Neuronal stem cell (in vitro differentiated cells): ENCODE data around the gene SARS2.

Experiments
- DNase-seq: peaks from one replicate; pipeline ENCODE4 v3.0.0-alpha.2; 2013; ENCODE audit warnings: low spot score
- H2AFZ ChIP-seq: one replicate; pipeline ENCODE4 v1.6.1; 2013; ENCODE audit warnings: mild to moderate bottlenecking, low read length, inconsistent platforms
- H2AK5ac ChIP-seq: 2 replicates; pipeline ENCODE4 v1.6.1; 2013; ENCODE audit warnings: low read depth, mild to moderate bottlenecking, inconsistent platforms, low read length, moderate library complexity, mixed read lengths
- H2BK120ac ChIP-seq: 2 replicates; pipeline ENCODE4 v1.6.1; 2013; ENCODE audit warnings: low read depth, mild to moderate bottlenecking, inconsistent platforms, low read length, moderate library complexity, mixed read lengths
- H2BK12ac ChIP-seq: one replicate; pipeline ENCODE4 v1.6.1; 2013; ENCODE audit warnings: low read length, inconsistent platforms
- H2BK15ac ChIP-seq: 2 replicates; pipeline ENCODE4 v1.6.1; 2013; ENCODE audit warnings: mild to moderate bottlenecking, low read length, inconsistent platforms, mixed read lengths
- H2BK5ac ChIP-seq: one replicate; pipeline ENCODE4 v1.6.1; 2013; ENCODE audit warnings: inconsistent platforms, mild to moderate bottlenecking, low read length, moderate library complexity
- H3K14ac ChIP-seq: one replicate; pipeline ENCODE4 v1.6.1; 2013; ENCODE audit warnings: low read length, inconsistent platforms
- H3K18ac ChIP-seq: 2 replicates; pipeline ENCODE4 v1.6.1; 2013; ENCODE audit warnings: low read length, inconsistent platforms
- H3K23ac ChIP-seq: 2 replicates; pipeline ENCODE4 v1.6.1; 2013; ENCODE audit warnings: low read depth, mild to moderate bottlenecking, mixed read lengths, low read length, inconsistent platforms; ENCODE audit not compliant: poor library complexity
- H3K27ac ChIP-seq: replicated peaks from 3 replicates; pipeline ENCODE4 v1.5.1; 2013; ENCODE audit warnings: low read length, inconsistent platforms
- H3K27me3 ChIP-seq, 3 experiments: 2 replicates each; pipeline ENCODE4 v1.6.1; 2013; ENCODE audit warnings: low read length in 3 of 3, mild to moderate bottlenecking in 2 of 3, inconsistent platforms in 1 of 3, low read depth in 1 of 3, mixed read lengths in 1 of 3, moderate library complexity in 1 of 3; ENCODE audit not compliant: control insufficient read depth in 3 of 3, insufficient read depth in 3 of 3
- H3K36me3 ChIP-seq, 2 donors: replicated peaks in 1 of 2; 2 replicates each; pipeline ENCODE4 v1.6.1; 2013; ENCODE audit warnings: low read length in 2 of 2; ENCODE audit not compliant: control insufficient read depth in 2 of 2, insufficient read depth in 2 of 2
- H3K4ac ChIP-seq: 2 replicates; pipeline ENCODE4 v1.6.1; 2013; ENCODE audit warnings: inconsistent platforms, mild to moderate bottlenecking, low read length, moderate library complexity
- H3K4me1 ChIP-seq, 2 donors: 1 replicate in 1 of 2; 2 replicates in 1 of 2; pipeline ENCODE4 v1.6.1; 2013; ENCODE audit warnings: low read length in 2 of 2, low read depth in 1 of 2; ENCODE audit not compliant: control insufficient read depth in 2 of 2, insufficient read depth in 1 of 2
- H3K4me2 ChIP-seq: one replicate; pipeline ENCODE4 v1.6.1; 2013; ENCODE audit warnings: mild to moderate bottlenecking, low read length, inconsistent platforms; ENCODE audit not compliant: insufficient read depth, poor library complexity, severe bottlenecking
- H3K4me3 ChIP-seq, 2 donors: 2 replicates each; pipeline ENCODE4 v1.5.1; 2013; ENCODE audit warnings: low read length in 2 of 2, mild to moderate bottlenecking in 2 of 2, inconsistent platforms in 1 of 2, moderate library complexity in 1 of 2
- H3K79me1 ChIP-seq: one replicate; pipeline ENCODE4 v1.6.1; 2013; ENCODE audit warnings: low read depth, mild to moderate bottlenecking, inconsistent platforms, low read length, moderate library complexity
- H3K9ac ChIP-seq: one replicate; pipeline ENCODE4 v1.6.1; 2013; ENCODE audit warnings: mild to moderate bottlenecking, low read depth, low read length, inconsistent platforms; ENCODE audit not compliant: poor library complexity
- H3K9me3 ChIP-seq, 2 donors: replicated peaks in 1 of 2; 2 replicates each; pipeline versions ENCODE3 to v1.6.1; 2013; ENCODE audit warnings: low read length in 2 of 2, mild to moderate bottlenecking in 2 of 2, inconsistent platforms in 1 of 2, low read depth in 1 of 2, mixed read lengths in 1 of 2, moderate library complexity in 1 of 2; ENCODE audit not compliant: control insufficient read depth in 2 of 2, insufficient read depth in 1 of 2
- H4K8ac ChIP-seq: one replicate; pipeline ENCODE4 v1.6.1; 2013; ENCODE audit warnings: low read depth, mild to moderate bottlenecking, inconsistent platforms, low read length, moderate library complexity
- H4K91ac ChIP-seq: one replicate; pipeline ENCODE4 v1.6.1; 2013; ENCODE audit warnings: low read length, low read depth, mild to moderate bottlenecking, inconsistent platforms; ENCODE audit not compliant: poor library complexity
- WGBS, 2 donors: extraction: QIAGEN DNeasy Blood & Tissue Kit; methylation state at CpG; one replicate each; pipeline ENCODE4 v1.1.7; 2013; ENCODE audit warnings: missing lambda C conversion rate in 2 of 2, mixed read lengths in 1 of 2; ENCODE audit not compliant: insufficient read length in 2 of 2, insufficient replicate concordance in 1 of 2; ENCODE audit errors: extremely low coverage in 2 of 2; 5-methylcytosine and 5-hydroxymethylcytosine counted together

The SARS2 gene

DNA sequence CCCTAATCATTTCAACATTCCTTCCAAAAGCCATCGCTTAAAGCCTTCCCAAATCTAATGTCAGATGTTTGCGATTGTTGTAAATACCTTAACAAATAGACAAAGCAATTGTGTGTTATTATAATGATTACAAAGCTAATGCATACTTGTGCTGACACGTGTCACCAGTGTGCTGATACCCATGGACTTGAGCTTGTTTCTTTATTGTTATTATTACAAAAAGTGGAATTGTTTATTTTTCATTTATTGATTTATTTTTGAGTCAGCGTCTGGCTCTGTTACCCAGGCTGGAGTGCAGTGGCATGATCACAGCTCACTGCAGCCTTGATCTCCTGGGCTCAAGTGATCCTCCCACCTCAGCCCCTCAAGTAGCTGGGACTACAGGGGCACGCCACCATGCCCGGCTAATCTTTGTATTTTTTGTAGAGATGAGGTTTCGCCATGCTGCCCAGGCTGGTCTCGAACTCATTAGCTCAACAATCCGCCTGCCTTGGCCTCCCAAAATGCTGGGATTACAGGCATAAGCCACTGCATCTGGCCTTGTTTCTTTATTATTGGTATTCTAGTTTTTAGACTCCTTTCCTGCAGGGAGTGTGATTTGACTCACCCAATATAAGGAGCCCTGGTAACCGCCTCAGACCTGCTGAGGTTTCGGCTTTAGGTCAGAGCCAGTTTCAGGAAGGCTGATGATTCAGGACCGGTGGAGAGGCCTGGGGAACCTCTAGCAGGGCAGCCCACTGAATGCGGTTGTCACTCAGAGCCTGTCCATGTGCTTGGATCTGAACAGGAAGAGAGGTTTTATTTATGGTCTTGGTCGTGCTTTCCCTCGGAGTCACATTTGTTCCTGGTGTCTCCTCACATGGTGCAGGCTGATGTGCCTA is 47.1 kb upstream of the SARS2 start:
- Histone ChIP-seq H3K27me3 (peaks cover 0 to 30% (median 0%) of the 10 kb centered on the region in 3 experiments), H3K18ac (no peak overlapping the region), H3K14ac (no peak overlapping the region), H2BK120ac (no peak overlapping the region), H3K9ac (no peak overlapping the region), H3K27ac (no peak overlapping the region), H2BK5ac (no peak overlapping the region), H3K79me1 (peaks cover 1% of the 10 kb centered on the region), H3K23ac (no peak overlapping the region), H4K8ac (no peak overlapping the region), H3K4ac (no peak overlapping the region), H2BK15ac (no peak overlapping the region), H3K9me3 (peaks cover 0 to 5% of the 10 kb centered on the region in 2 donors), H2BK12ac (no peak overlapping the region), H4K91ac (no peak overlapping the region), H3K4me2 (no peak overlapping the region), H3K4me1 (peaks cover 0 to 6% of the 10 kb centered on the region in 2 donors), H2AK5ac (no peak overlapping the region), H3K36me3 (no peaks in the 10 kb centered on the region), H2AFZ (no peak overlapping the region), H3K4me3 (no peak overlapping the region)
- WGBS, 2 donors = no CpG with 5 or more reads among the region's 15 CpGs
- no peak for DNase-seq

DNA sequence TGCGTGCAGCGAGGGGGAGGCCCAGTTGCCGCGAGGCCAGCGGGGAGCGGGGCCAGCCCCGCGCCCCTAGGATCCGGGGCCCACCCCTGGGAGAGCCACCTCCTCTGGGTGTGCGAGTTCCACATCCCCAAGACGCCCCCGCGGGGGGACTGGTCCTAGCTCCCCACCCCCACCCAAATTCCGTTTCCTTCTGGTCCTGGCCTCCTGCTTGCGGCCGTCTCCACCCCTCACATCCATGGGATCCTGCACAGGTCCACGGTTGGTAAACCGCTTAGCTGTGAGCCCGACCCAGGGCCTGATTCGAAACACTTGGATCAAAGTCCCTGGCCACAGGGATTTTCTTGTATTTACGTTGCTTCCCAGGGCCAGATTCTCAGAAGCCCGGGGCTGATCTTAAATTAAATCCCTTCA is 45.3 kb upstream of the SARS2 start:
- no peaks in the 10 kb centered on the region for H3K36me3 ChIP-seq
- H3K4me1 ChIP-seq = peaks cover 0 to 6% of the 10 kb centered on the region in 2 donors
- DNase-seq = peak; percentile 37
- peak overlapping the region; percentile 76 for H2AFZ ChIP-seq
- H2BK120ac ChIP-seq = no peak overlapping the region
- H3K4me2 ChIP-seq = peak overlapping the region; percentile 73
- H3K79me1 ChIP-seq = no peaks in the 10 kb centered on the region
- H3K4me3 ChIP-seq = peak overlapping the region; percentile 1 to 74
- no peak overlapping the region for H3K9ac ChIP-seq
- H3K4ac ChIP-seq = no peak overlapping the region
- peak overlapping the region; percentile 47 for H3K14ac ChIP-seq
- peaks cover 0 to 2% of the 10 kb centered on the region in 2 donors for H3K9me3 ChIP-seq
- peak overlapping the region; percentile 93 for H3K18ac ChIP-seq
- H4K91ac ChIP-seq = no peak overlapping the region
- H2BK5ac ChIP-seq = peak overlapping the region; percentile 75
- H2BK12ac ChIP-seq = no peak overlapping the region
- no peak overlapping the region for H4K8ac ChIP-seq
- H3K27me3 ChIP-seq = peaks cover 0 to 30% (median 0%) of the 10 kb centered on the region in 3 experiments
- peak overlapping the region; percentile 37 for H2AK5ac ChIP-seq
- H2BK15ac ChIP-seq = no peak overlapping the region
- WGBS, 2 donors = no CpG with 5 or more reads among the region's 22 CpGs
- peak overlapping the region; percentile 59 for H3K27ac ChIP-seq
- peak overlapping the region; percentile 91 for H3K23ac ChIP-seq

DNA sequence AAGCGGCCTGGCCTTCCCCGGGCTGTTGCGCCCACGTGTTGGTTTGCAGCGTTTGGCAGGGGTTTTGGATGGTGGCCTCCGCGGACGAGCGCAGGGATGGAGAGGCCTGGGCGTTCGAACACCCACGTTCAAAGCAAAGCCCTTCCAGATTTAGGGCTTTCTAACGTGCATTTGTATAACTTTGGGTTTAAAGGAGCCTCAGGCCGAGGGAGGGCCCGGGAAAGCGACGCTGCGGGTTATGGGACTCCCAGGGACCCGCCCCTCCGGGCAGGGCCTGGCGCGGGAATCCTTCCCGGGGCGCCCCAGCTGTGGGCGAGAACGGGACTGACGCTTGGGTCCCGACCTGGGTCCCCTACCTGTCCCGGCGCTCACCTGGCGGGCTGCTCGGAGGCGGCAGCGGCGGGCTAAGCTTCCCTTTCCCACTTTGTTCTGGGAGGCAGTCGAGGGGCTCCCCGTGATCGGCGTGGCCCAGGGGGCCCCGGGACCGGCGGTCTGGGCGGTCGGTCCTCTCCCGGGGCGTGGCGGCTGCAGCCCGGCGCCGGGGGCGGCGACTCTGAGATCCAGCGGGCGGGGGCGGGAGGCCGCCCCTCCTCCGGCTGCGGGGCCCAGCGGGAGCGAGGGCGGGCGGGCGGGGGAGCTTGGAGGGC is 44.8 kb upstream of the SARS2 start, which contains the start of gene FBXO17:
Gene FBXO17, minus strand, starts transcription at position 529 of the 647 bp plus-strand sequence. CDS start 25,423 bp downstream, outside the sequence.
- H3K4ac ChIP-seq = no peak within 1 kb of the TSS
- H3K27ac ChIP-seq = peak within 1 kb of the TSS; percentile 59
- H2BK120ac ChIP-seq = no peak within 1 kb of the TSS
- H2AK5ac ChIP-seq = peak within 1 kb of the TSS; percentile 75
- H3K4me2 ChIP-seq = peak within 1 kb of the TSS; percentile 90
- H3K4me1 ChIP-seq = peaks cover 0 to 6% of the 10 kb centered on the region in 2 donors
- no peak within 1 kb of the TSS for H2BK15ac ChIP-seq
- no CpG with 5 or more reads among the region's 63 CpGs for WGBS, 2 donors
- H3K4me3 ChIP-seq = peak within 1 kb of the TSS; percentile 28 to 93
- H3K18ac ChIP-seq = peak within 1 kb of the TSS; percentile 96
- H3K14ac ChIP-seq = peak within 1 kb of the TSS; percentile 47
- peak within 1 kb of the TSS; percentile 75 for H2BK5ac ChIP-seq
- no peak within 1 kb of the TSS for H4K8ac ChIP-seq
- H2AFZ ChIP-seq = peak within 1 kb of the TSS; percentile 85
- H2BK12ac ChIP-seq = no peak within 1 kb of the TSS
- DNase-seq = peak; percentile 50
- H3K9me3 ChIP-seq = no peaks in the 10 kb centered on the region
- no peaks in the 10 kb centered on the region for H3K79me1 ChIP-seq
- H4K91ac ChIP-seq = no peak within 1 kb of the TSS
- peaks cover 0 to 30% (median 0%) of the 10 kb centered on the region in 3 experiments for H3K27me3 ChIP-seq
- peak within 1 kb of the TSS; percentile 91 for H3K23ac ChIP-seq
- peak within 1 kb of the TSS; percentile 88 for H3K9ac ChIP-seq
- no peaks in the 10 kb centered on the region for H3K36me3 ChIP-seq
